ENCODE measurements around the gene TRAF7. TPM values are rescaled to one million over a fixed set of nuclear protein-coding genes. Genes with fewer than 3 reads are reported as not detected.

TRAF7 gene
- polyA plus RNA-seq, 3 donors: 24.3 to 42.1 (median 42.0) TPM

- WGBS, 3 donors: 0 to 1% (median 0%) methylated on average over 84 to 93 of the region's 93 CpGs
- no peak within 1 kb of the TSS for H3K27ac ChIP-seq (ENCODE audit: low read depth, low read length)
Observed at GRCh38 chr16:2205104-2205966, 49.8 kb downstream of the TRAF7 start, which contains the start of gene MLST8. MLST8 (plus strand) TSS chr16:2205454; CDS start chr16:2206086, 632 bp downstream.

- WGBS, 3 donors: 6 to 15% (median 10%) methylated on average over 16 of the region's 16 CpGs
Observed at GRCh38 chr16:2205967-2206313, 50.4 kb downstream of the TRAF7 start.

DNA sequence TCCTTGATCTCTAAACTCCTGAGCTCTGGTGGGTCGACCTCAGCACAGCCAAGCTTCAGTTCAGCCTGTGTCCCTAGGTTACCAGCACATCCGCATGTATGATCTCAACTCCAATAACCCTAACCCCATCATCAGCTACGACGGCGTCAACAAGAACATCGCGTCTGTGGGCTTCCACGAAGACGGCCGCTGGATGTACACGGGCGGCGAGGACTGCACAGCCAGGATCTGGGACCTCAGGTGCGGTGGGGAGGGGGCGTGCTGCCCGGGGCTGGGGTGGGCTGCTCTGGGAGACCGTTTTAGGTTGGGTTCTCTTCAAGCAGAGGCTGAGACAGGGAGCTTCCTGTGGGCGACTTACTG, 50.8 kb downstream of the TRAF7 start:
- no peak overlapping the region for H3K27ac ChIP-seq (ENCODE audit: low read depth, low read length)
- 75 to 79% (median 77%) methylated on average over 18 of the region's 18 CpGs for WGBS, 3 donors

More at GRCh38 chr16:2205967-2206313, 50.4 kb downstream of the TRAF7 start:
- no peak overlapping the region for H3K27ac ChIP-seq (ENCODE audit: low read depth, low read length)

DNA sequence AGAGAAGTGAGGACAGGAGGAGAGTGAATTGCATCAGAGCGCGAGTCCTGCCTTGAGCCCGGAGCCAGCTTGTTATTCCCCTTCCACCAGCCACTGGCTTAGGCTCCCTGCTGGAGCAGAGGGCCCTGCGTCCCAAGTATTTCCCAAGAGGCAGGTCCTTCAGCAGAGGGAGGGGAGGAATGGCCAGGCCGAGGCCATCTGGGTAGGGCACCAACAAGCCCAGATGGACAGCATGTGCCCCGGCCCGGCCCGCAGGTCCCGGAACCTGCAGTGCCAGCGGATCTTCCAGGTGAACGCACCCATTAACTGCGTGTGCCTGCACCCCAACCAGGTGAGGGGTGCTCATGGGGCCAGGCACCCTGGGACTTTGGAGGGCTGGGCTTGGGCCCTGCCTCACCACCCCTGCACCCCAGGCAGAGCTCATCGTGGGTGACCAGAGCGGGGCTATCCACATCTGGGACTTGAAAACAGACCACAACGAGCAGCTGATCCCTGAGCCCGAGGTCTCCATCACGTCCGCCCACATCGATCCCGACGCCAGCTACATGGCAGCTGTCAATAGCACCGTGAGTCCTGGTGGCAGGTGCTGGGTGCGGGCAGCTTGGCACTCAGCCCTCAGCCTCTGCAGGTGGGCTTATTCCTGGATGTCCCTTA, 51.3 kb downstream of the TRAF7 start:
- no peak overlapping the region for H3K27ac ChIP-seq (ENCODE audit: low read depth, low read length)
- 85 to 87% (median 86%) methylated on average over 23 of the region's 23 CpGs for WGBS, 3 donors

DNA sequence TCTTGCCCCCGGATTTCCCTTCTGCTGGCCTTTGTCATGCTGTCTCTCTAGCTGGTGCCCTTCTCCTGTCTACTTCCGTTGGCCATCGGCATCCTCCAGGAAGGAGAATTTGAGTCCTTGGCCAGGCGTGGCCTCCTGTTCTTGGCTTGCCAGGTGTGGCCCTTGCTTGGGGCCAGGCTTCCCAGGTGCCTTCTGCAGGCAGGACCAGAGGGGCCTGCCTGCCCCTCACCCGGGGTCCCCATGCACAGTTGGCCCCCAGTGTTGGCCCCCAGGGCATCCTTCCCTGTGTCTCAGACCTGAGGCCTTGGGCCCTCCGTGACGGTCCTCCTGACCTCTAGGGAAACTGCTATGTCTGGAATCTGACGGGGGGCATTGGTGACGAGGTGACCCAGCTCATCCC, 52.3 kb downstream of the TRAF7 start:
- 89 to 93% (median 92%) methylated on average over 9 of the region's 9 CpGs for WGBS, 3 donors
- no peak overlapping the region for H3K27ac ChIP-seq (ENCODE audit: low read depth, low read length)

DNA sequence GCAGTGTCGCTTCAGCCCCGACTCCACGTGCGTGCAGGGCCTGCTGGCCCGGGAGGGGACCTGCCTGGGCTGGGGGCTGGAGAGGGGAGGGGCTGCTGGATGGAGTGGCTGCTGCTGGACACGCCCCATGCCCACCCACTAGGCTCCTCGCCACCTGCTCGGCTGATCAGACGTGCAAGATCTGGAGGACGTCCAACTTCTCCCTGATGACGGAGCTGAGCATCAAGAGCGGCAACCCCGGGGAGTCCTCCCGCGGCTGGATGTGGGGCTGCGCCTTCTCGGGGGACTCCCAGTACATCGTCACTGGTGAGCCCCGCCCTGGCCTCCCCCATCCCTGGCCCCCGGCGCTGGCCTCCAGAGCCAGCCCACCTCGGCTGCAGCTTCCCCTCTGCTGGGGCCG, 52.7 kb downstream of the TRAF7 start:
- WGBS, 3 donors: 78 to 84% (median 83%) methylated on average over 23 of the region's 23 CpGs

DNA sequence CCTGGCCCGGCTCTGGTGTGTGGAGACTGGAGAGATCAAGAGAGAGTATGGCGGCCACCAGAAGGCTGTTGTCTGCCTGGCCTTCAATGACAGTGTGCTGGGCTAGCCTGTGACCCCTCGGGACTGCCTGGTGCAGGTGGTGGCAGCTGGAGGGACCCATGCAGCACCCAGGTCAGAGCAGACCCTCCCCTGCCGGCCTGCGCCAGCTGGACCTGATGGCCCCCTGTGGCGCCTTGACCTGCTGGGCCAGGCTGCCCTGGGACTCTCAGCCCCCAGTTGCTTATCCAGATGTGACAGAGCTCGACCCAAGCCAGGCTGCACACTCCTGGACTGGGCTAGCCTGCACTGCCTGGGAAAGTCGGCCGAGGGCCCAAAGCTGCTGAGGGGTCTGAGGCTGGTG, 53.2 kb downstream of the TRAF7 start:
- WGBS, 3 donors: 91 to 93% (median 93%) methylated on average over 8 to 9 of the region's 9 CpGs
- H3K27ac ChIP-seq (ENCODE audit: low read depth, low read length): no peak overlapping the region

More for the DNA sequence above, 52.7 kb downstream of the TRAF7 start:
- no peak overlapping the region for H3K27ac ChIP-seq (ENCODE audit: low read depth, low read length)

DNA sequence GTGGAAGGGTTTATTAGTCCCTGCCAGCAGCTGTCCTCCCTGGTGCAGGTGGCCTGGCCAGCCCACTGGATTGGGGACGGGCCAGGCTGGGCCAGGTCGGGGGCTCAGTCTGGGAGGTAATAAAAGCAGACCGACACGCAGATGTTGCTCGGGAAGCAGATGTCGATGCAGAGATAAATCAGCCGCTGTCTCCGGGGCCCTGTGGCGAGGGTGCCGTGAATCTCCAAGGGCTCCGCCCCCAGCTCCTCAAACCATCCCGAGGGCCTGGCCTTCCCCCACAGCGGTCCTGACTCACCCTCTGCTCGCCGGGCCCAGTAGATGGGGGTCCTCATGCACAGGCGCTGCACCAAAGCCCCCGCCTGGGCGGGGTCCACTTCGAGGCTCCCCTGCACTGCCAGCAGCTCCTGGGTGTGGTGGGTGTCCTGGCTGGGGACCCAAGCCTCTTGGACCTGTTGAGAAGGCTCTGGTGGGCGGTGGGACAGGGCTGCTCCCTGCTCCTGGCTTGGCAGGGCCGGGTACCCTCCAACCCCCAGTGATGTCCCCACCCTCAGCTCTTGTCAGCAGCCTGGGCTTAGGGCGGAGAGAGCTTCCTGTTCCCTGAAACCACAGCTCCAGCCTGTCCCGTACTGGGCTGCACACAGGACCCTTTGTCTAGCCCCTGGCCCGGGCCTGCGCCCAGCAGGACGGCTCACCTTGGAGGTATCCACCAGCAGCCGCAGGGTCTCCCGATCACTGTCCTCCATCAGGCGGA, 53.9 kb downstream of the TRAF7 start:
- H3K27ac ChIP-seq (ENCODE audit: low read depth, low read length): no peak overlapping the region
- 86 to 90% (median 87%) methylated on average over 28 to 29 of the region's 29 CpGs for WGBS, 3 donors

GRCh38 chr16:2210009-2210332, 54.4 kb downstream of the TRAF7 start:
- WGBS, 3 donors: 92 to 96% (median 94%) methylated on average over 14 to 17 of the region's 17 CpGs
- no peak overlapping the region for H3K27ac ChIP-seq (ENCODE audit: low read depth, low read length)

DNA sequence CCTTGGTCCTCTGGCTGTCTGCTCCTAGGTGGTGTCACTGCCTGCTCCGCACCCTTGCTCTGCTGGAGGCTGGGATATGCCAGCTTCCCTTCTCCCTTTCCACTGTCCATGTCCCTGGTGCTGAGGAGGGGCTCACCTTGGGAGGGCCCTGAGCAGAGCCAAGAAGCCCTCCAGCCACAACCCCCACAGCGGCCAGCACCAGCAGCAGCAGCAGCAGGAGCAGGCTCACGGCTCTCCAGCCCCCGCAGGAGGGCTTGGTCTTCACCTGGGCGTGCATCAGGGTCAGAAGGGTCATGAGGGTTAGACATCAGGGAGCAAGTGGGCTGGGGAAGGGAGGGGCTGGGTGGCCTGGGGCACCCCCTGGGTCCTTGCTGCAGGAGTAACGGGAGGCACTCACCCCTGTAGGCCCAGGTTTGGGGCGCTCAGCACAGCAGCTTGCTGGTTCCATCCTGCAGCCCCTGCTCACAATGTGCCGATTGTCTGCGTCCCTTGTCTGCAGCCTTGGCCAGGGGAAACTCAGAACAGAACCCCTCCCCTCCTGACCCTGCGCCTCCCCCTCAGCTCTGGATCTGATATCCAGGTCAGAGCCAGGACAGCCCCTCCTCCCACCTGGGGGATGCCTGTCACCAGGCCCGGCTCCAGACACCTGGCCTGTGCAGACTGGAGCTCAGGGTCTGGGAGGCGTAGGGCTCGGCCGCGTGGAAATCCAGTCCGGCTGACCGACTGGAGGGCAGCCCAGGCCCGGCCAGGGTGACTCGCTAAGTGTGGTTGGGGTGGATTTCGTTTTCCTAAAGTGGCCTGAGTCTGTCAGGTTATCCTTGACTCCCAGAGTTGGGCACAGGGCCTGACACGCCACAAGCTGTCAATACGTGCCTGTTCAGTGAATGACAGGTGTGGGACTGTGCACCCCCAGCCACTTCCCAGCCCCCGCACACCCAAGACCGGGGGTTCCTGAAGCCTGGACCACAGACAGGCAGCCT, 55.1 kb downstream of the TRAF7 start, which contains the start of gene BRICD5:
BRICD5 (minus strand) TSS at position 478 of the 980 bp plus-strand sequence; CDS start at position 448, 30 bp downstream.
- WGBS, 3 donors: 73 to 75% (median 74%) methylated on average over 24 of the region's 24 CpGs
- H3K27ac ChIP-seq (ENCODE audit: low read depth, low read length): no peak within 1 kb of the TSS

- H3K27ac ChIP-seq (ENCODE audit: low read depth, low read length): no peak overlapping the region
- WGBS, 3 donors: 67 to 88% (median 82%) methylated on average over 11 of the region's 11 CpGs
Observed at GRCh38 chr16:2211923-2212347, 56.4 kb downstream of the TRAF7 start.

DNA sequence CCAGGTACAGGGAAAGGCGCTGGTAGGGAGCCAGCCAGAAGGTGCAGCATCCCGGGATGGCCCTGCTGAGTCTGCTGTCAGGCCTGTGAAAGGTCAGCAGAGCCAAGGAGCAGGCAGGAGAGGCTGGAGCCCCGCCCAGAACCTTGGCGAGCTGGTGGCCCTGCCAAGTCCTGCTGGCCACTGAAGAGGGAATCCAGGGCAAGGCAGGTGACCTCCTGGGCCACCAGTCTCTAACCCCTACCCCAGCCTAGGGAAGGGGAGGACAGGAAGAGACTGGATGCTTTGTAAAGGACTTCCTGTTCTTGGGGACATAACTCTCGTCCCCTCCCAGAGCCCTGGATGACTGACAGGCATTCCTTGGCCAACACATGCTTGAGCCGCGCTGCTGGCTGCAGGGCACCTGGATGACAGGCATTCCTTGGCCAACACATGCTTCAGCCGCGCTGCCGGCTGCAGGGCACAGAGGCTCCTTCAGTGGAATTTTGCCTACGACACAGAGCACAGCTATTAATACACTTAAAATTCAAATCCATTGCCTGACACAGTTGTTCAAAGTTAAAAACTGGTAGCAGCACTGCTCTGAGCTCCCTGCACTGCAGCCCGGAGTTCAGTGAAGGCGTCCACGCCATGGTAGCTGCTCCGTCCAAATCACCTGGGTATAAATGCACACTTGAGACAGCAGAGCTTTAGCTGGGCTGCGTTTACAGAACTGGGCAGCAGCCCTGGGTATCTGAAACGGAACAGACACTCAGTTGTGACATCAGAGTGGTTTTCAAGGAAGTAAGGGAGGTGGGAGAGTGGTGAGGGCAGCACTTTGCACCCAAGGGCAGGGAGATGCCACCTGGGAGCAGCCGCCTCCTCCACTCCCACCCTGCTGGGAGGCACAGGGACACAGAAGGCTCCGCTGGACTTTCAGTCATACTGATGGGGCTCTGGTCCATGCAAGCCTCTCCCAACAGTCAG, 57.1 kb downstream of the TRAF7 start:
- H3K27ac ChIP-seq (ENCODE audit: low read depth, low read length): no peak overlapping the region
- 36 to 66% (median 62%) methylated on average over 18 to 19 of the region's 19 CpGs for WGBS, 3 donors

- H3K27ac ChIP-seq (ENCODE audit: low read depth, low read length): no peak overlapping the region
- 0 to 1% (median 1%) methylated on average over 82 to 98 of the region's 98 CpGs for WGBS, 3 donors
Observed at GRCh38 chr16:2213817-2214718, 58.5 kb downstream of the TRAF7 start.

- 0 to 1% (median 0%) methylated on average over 18 to 47 of the region's 48 CpGs for WGBS, 3 donors
- peak within 1 kb of the TSS; percentile 13 for H3K27ac ChIP-seq (ENCODE audit: low read depth, low read length)
Observed at GRCh38 chr16:2214719-2214968, 59.1 kb downstream of the TRAF7 start, which contains the start of gene PGP. PGP (minus strand) TSS chr16:2214840; CDS start chr16:2214777, 63 bp downstream.

GRCh38 chr16:2216330-2216729, 60.7 kb downstream of the TRAF7 start:
- 91 to 98% (median 96%) methylated on average over 4 of the region's 4 CpGs for WGBS, 3 donors
- H3K27ac ChIP-seq (ENCODE audit: low read depth, low read length): no peak overlapping the region

Data from adipose tissue (tissue), 3 donors.